Astrocyte of the spinal cord (primary cell): ENCODE measurements around the gene MMP13.
A peak's percentile ranks its signal among the peaks of the same experiment; 100 is the strongest.

ENCODE experiments used
- DNase-seq: peaks from one replicate; pipeline ENCODE4 v3.0.0; 2011; ENCODE audit warnings: low read depth, low spot score
- H3K4me3 ChIP-seq: 2 replicates; pipeline ENCODE4 v1.5.1; 2011; ENCODE audit warnings: low read depth, mild to moderate bottlenecking, low read length, moderate library complexity
- in situ Hi-C: cut with HindIII; loops from 2 replicates; pipeline ENCODE4 v1.10.0; 2017; ENCODE audit warnings: low sequenced_read_pairs
- TF ChIP-seq, protein P1 (sequence below): IDR thresholded peaks from 2 replicates; pipeline ENCODE4 v1.5.1; 2012; ENCODE audit warnings: low read depth, mild to moderate bottlenecking, low read length, inconsistent platforms

Gene MMP13

DNA sequence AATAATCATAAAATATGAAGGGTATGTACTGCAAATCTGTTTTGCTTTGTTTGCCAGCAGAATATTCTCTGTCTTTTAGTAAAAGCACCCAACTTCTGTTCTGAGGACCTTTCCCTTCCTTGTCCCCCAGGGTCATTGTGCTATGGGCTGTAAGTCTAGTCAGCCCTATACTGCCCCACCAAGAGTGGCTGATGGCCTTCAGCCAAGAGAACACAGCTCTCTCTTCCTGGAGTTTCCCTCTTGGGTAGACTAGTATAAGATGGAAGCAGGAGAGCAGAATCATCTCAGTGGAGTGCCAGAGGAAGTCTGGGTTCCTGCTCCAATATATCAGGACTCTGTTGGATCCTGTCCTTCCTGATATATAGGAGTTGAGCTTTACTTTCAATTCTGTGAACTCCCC lies 29.0 kb downstream of the MMP13 start:
- H3K4me3 ChIP-seq = no peak overlapping the region
- TF ChIP-seq, protein P1, sequence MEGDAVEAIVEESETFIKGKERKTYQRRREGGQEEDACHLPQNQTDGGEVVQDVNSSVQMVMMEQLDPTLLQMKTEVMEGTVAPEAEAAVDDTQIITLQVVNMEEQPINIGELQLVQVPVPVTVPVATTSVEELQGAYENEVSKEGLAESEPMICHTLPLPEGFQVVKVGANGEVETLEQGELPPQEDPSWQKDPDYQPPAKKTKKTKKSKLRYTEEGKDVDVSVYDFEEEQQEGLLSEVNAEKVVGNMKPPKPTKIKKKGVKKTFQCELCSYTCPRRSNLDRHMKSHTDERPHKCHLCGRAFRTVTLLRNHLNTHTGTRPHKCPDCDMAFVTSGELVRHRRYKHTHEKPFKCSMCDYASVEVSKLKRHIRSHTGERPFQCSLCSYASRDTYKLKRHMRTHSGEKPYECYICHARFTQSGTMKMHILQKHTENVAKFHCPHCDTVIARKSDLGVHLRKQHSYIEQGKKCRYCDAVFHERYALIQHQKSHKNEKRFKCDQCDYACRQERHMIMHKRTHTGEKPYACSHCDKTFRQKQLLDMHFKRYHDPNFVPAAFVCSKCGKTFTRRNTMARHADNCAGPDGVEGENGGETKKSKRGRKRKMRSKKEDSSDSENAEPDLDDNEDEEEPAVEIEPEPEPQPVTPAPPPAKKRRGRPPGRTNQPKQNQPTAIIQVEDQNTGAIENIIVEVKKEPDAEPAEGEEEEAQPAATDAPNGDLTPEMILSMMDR = no peak
- in situ Hi-C loops = no loop called here
- DNase-seq = no peak

DNA sequence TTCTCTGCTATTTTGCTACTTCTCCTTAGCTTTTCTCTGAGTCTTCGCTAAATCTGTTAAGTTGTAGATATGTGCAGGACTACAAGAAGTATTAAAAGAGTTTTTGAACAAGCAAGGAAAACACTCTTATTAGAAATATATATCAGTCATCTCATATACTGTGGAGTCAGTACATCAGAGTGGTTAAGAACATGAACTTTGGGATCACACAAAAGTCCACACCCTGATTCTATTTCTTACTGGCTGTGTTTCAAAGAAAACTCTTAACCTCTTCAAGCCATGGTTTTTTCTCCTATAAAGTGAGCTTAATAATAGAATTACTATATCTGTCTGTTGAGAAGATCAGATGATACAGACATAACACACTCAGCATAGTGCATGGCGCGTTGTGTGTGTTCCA lies 29.5 kb downstream of the MMP13 start:
- DNase-seq = no peak
- in situ Hi-C loops = no loop called here
- TF ChIP-seq, protein P1 = no peak
- H3K4me3 ChIP-seq = no peak overlapping the region

DNA sequence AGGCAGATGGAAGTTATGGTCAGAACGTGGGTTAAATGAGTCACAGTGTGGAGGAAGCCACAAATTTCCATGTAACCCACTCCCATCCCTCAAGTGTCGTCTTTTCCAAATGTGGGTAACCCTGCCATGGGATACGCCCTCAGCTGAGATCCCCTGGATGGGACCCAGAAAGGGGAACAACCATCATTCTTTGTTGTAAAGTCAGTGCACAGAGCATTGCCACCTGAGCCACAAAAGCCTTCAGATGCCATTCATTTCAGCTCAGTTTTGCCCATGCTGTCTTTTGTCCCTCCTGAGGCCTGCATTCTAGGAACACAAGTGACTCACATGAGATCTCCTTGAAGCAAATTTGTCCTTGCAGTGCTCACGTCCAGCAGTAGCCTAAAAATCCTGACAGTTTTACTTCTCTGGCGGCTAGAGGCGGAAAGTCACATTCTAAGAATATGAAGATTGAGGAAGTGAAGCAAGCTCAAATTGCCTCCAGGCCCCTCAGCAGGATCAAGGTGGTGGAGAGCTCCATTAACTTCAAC lies 30.6 kb downstream of the MMP13 start:
- TF ChIP-seq, protein P1 = no peak
- H3K4me3 ChIP-seq = no peak overlapping the region
- peak; percentile 52 for DNase-seq
- in situ Hi-C loops = no loop called here

DNA sequence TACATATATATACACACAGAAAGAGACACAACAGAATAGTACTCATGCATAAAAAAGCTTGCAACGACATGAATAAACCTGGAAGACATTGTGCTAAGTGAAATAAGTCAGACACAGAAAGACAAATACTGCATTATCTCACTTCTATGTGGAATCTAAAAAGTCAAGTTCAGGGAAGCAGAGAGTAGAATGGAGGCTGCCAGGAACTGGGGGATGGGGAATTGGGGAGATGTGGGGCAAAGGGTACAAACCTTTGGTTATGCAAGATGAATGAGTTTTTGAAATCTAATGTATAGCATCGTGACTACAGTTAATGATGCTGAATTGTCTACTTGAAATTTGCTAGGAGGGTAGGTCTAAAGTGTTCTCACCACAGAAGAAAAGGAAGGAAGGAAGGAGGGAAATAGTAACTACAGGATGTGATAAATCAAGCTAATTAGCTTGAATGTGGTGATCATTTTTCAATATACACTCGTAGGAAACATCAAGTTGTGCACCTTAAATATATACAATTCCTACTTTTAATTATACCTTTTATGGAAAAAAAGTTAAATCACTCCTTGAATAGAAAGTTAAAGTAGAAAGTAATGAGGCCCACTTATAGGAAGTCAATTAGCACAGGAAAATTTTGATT lies 33.8 kb downstream of the MMP13 start:
- TF ChIP-seq, protein P1 = no peak
- no peak for DNase-seq
- in situ Hi-C loops = no loop called here
- H3K4me3 ChIP-seq = no peak overlapping the region

DNA sequence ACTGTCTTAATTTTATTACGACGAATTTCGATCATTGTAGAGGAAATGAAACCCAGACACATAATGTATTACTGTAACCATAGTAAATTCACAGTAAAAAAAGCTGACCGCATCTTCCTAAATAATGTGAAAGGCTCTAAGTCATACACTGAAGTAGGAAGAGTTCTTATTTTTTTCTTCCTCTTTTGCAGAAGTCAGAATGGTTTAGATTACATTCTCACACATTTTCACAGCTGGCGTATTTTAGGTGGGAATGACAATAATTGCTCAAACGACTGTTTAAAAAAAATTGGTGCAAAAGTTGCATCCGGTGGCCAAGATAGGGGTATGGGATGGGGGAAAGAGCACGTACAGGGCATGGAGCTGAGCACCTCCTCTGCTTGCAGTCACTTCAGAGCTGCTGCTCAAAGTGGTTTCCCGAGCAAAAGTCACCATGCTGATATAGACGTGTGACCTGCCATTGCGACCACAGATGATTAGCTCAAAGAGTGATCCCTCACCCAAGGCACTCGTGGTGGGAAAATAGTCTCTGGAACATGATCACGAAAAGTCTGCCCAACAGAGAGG lies 35.3 kb downstream of the MMP13 start:
- no peak for DNase-seq
- no peak overlapping the region for H3K4me3 ChIP-seq
- TF ChIP-seq, protein P1 = no peak
- in situ Hi-C loops = no loop called here

DNA sequence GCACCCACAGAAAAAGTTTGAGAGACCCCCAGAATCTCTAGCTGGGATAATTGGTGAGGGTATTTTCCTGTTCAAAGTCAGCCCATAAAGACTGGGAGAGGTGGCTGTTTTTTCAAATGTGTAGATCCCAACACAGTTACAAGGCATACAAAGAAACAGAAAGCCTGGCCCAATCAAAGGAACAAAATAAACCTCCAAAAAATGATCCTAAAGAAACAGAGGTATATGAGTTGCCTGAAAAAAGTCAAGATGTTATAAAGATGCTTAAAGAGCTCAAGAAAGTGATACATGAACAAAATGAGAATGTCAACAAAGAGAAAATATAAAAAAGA lies 40.5 kb downstream of the MMP13 start:
- TF ChIP-seq, protein P1 = no peak
- DNase-seq = no peak
- in situ Hi-C loops = no loop called here
- H3K4me3 ChIP-seq = no peak overlapping the region
